Stimulated activated CD4-positive, alpha-beta T cell treated with anti-CD3 and anti-CD28 coated beads, TNF-alpha, amount 100 ng/mL, for 1 hour (primary cell): ENCODE data around the gene POLE2.
"Not testable (repeated sequence)": the region's sequence is repeated elsewhere in the genome, so short reads cannot be mapped to it uniquely, and the experiment has no call there.

Source experiments
- DNase-seq, 3 donors: peaks; one replicate each; pipeline ENCODE4 v3.0.0-alpha.2; 2020; ENCODE audit warnings: low read depth in 3 of 3, low spot score in 1 of 3

POLE2 gene, protein sequence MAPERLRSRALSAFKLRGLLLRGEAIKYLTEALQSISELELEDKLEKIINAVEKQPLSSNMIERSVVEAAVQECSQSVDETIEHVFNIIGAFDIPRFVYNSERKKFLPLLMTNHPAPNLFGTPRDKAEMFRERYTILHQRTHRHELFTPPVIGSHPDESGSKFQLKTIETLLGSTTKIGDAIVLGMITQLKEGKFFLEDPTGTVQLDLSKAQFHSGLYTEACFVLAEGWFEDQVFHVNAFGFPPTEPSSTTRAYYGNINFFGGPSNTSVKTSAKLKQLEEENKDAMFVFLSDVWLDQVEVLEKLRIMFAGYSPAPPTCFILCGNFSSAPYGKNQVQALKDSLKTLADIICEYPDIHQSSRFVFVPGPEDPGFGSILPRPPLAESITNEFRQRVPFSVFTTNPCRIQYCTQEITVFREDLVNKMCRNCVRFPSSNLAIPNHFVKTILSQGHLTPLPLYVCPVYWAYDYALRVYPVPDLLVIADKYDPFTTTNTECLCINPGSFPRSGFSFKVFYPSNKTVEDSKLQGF

GRCh38 chr14:49687942-49688700 is at the start of gene POLE2:
Gene POLE2, minus strand, starts transcription at chr14:49688214. Its CDS starts 11 bp downstream, at chr14:49688203.
- peak; percentile 34 to 77 (median 49) for DNase-seq

DNA sequence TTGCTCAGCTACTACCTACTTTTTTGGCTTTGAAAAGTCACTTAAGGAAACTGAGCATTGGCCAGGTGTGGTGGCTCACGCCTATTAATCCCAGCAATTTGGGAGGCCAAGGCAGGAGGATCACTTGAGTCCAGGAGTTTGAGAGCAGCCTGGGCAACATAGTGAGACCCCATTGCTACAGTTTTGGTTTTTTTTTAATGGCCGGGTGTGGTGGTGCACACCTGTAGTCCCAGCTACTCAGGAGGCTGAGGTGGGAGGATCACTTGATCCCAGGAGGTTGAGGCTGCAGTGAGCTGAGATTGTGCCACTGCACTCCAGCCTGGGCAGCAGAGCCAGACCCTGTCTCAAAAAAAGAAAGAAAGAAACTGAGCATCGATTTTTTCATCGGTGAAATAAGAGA is 47.7 kb upstream of the POLE2 start:
- DNase-seq, result not testable (repeated sequence)

- DNase-seq, result no peak
Measured at GRCh38 chr14:49733836-49734235, 45.8 kb upstream of the POLE2 start.

DNA sequence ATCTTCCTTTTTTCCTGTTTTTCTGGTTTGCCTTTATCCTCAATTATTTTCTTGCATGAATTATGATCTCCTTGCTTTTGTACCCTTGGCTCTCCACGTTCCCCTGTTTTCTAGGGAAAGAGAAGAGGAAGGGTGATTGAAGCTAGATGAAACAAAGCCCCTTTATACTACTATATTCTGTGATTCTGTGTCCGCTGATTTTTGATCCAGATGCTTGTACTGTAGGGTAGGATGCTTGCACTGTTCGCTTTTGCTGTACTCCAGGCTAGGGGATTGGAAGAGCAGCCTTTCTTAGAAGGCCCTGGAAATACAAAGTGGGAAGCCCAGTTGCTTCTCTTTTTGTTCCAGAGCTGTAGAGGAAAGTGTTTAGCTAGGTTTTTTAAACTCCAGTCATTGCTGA is 44.9 kb upstream of the POLE2 start:
- DNase-seq, result no peak

DNA sequence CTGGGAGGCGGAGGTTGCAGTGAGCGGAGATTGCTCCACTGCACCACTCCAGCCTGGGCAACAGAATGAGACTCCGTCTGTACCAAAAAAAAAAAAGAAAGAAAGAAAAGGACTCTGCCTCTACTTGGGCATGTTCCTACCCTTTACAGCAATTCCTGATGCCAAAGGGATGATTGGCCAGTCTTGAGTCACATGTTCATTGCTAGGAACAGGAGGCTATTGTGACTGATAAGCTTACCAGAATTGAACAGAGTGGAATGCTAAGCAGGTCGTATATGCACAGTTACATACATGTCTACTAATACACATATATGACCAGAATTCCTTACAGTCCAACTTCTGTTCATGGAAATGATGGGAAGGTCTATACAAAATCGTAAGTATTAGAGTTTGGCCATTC is 39.2 kb upstream of the POLE2 start:
- no peak for DNase-seq

- not testable (repeated sequence) for DNase-seq
Measured at GRCh38 chr14:49721733-49722435, 33.9 kb upstream of the POLE2 start.

GRCh38 chr14:49720744-49721143 is 32.7 kb upstream of the POLE2 start:
- DNase-seq, result no peak

DNA sequence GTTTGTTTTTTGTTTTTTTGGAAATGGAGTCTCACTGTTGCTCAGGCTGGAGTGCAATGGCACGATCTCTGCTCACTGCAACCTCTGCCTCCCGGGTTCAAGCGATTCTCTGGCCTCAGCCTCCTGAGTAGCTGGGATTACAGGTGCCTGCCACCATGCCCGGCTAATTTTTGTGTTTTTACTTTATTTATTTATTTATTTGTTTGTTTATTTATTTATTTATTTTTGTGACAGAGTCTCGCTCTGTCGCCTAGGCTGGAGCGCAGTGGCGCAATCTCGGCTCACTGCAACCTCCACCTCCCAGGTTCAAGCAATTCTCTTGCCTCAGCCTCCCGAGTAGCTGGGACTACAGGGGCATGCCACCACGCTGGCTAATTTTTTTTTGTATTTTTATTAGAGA is 23.0 kb upstream of the POLE2 start:
- DNase-seq, result not testable (repeated sequence)

GRCh38 chr14:49704471-49704870 is 16.5 kb upstream of the POLE2 start:
- not testable (repeated sequence) for DNase-seq

- DNase-seq, result no peak
Measured at GRCh38 chr14:49703965-49704364, 16.0 kb upstream of the POLE2 start.

DNA sequence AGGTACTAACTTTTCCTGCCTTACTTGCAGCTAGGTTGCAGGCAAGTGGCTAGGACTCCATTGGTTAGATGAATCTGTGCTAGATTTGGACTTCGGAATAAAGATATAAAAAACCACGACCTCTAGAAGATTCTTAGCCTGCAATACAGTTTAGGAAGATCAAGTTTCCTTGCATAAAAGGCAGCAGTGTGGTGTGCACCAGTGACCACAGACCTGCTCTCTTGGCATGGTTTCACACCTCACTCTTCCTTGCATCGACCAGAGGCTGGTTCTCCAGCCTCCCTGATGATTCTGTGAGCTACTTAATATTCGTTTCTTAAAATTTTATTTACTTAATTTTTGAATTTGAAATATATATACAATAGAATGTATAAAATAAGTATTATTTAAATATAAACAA is 14.7 kb upstream of the POLE2 start:
- no peak for DNase-seq

GRCh38 chr14:49693735-49694124 is 5.7 kb upstream of the POLE2 start:
- not testable (repeated sequence) for DNase-seq

DNA sequence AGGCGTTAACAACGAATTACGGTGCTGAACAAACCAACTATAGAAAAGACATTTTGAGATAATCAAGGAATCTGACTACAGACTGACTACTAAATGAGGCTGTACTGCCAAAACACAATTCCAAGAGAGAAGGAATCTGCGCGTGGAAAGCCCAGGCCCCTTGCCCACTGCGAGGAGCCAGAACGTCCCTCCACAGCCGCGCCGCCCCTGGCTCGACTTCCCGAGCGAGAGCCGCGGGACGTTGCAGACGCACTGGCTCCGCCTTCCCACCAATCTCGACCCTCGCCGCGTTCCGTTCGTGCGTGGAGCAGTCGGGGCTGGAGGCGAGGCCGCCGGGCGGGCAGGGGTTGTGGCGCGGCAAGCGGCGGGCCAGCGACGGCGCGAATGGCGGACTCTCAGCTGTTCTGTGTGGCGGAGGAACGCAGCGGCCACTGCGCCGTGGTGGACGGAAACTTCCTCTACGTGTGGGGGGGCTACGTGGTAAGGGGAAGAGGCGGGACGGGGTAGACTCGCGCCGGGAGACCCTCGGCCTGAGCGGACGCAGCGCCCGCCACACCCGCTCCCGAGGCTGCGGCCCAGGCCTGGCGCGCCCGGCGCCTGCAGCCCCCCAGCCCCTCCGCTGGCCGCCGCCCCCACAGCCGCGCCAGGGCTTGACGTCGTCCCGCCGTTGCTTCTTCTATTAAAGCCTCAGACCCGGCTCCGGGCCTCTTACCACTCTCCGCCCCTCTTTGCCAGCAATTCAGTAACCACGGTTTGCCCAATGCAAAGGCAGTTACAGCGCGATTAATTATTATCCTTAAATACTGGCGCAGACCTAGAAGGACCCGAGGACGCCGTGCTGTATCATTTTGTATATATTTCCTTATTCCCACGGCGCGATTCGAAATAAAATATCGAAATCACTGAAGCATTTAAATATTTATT is 5.1 kb upstream of the POLE2 start, which contains the start of gene KLHDC1:
Gene KLHDC1 (plus strand): TSS at position 310 of the 924 bp plus-strand sequence. CDS start 75 bp downstream, at position 385.
- peak; percentile 56 to 63 (median 62) for DNase-seq

DNA sequence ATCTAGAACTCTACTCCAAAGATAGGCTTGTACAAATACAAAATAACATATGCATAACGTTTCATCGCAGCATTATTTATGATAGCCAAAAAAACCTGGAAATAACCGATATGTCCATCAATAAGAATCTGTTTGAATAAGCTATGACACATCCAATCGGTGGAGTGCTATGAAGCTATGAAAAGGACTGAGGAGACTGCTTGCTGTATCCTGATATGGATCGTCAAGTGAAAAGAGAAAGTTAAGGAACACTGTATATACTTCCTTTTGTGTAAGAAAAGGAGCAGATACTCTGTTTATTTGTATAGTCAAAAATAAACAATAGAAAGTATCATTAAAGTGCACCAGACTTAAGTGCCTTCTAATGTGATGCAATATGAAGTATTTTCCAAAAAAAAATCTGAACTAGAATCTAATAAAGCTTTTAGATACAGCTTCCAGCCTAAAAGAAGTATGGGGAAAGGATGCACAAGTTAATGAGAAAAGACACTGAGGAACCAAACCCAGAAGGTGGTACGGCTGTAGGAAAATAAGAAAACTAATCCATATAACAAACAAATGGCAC is 4.3 kb upstream of the POLE2 start:
- no peak for DNase-seq

GRCh38 chr14:49691031-49691430 is 3.0 kb upstream of the POLE2 start:
- no peak for DNase-seq

DNA sequence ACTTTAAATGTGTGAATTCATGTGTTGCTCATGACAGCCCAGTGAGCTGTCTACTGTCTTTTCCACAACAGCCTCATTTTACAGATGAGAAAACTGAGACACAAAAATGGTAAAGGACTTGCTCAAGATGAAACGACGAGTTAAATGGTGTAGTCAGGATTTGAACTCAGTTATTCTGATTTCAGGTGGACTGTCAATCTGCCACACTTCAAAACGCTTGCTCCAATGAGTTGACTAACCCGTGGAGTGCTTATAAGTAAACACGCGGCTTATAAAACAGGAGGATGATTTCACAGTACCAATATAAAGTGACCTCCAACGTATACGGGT is 652 bp upstream of the POLE2 start:
- no peak for DNase-seq

GRCh38 chr14:49686425-49686824 is 1.6 kb downstream of the POLE2 start:
- DNase-seq, result no peak

GRCh38 chr14:49679271-49679670 is 8.7 kb downstream of the POLE2 start:
- no peak for DNase-seq

DNA sequence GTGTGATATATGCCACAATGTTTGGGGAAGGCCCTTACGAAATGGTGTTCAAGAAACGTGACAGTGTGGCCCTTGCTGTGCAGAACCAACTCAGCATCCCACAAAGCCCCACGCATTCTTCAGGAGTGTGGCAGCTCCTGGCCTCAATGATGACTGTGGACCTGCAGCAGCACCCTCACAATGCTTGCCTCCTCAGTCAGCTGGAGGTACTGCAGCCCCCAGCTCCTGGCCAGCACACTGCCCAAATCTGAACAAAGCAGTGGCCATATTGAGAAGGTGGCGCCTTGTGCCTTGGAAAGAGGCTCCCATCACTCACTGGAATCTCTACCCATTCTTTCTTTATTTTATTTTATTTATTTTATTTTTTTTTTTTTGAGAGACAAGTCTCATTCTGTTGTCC is 10.4 kb downstream of the POLE2 start:
- no peak for DNase-seq

DNA sequence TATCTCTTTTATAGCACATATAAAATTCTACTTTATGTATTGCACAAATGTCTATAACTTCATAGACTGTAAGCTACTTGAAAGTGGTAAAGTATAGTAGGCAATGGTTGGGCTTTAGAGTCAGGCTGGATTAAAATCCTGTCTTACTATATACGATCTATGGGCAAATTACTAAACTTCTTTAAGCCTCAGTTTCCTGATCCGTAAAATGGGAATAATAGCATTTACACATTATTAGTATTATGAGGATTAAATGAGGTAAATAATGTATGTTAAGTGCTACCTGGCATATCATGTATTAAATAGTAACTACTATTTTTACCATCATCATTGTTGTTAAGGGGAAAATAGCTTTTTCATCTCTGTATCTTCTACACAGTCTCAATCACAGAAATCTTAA is 14.4 kb downstream of the POLE2 start:
- DNase-seq, result no peak
